Natural killer cell (primary cell): ENCODE data around the gene SCART1. TPM values are rescaled to one million over a fixed set of nuclear protein-coding genes. Genes with fewer than 3 reads are reported as not detected.

Experiments
- ATAC-seq, 3 donors: fragments of 150-1000 bp in 2 of 3; fragments of 200-7000 bp in 1 of 3; cut with Tn5 transposase; 1 replicate in 1 of 3; 2 replicates in 2 of 3; pipeline ENCODE4 v1.10.0; 2021; ENCODE audit warnings: mild to moderate bottlenecking in 2 of 3, moderate library complexity in 2 of 3
- DNase-seq, 2 donors: peaks; one replicate each; pipeline versions ENCODE4 v3.0.0 to v3.0.0-alpha.2; 2013 to 2021; ENCODE audit warnings: mixed read lengths in 1 of 2
- H3K27ac ChIP-seq: one replicate; pipeline ENCODE4 v1.5.1; 2013; ENCODE audit warnings: mild to moderate bottlenecking, low read length
- H3K27me3 ChIP-seq: one replicate; pipeline ENCODE4 v1.6.1; 2013; ENCODE audit warnings: low read length; ENCODE audit not compliant: control insufficient read depth, insufficient read depth
- H3K36me3 ChIP-seq: one replicate; pipeline ENCODE4 v1.6.1; 2013; ENCODE audit warnings: low read length; ENCODE audit not compliant: control insufficient read depth, insufficient read depth
- H3K4me1 ChIP-seq: one replicate; pipeline ENCODE4 v1.6.1; 2013; ENCODE audit warnings: low read length; ENCODE audit not compliant: control insufficient read depth, insufficient read depth
- H3K4me3 ChIP-seq: one replicate; pipeline ENCODE4 v1.5.1; 2013; ENCODE audit warnings: low read length
- H3K9me3 ChIP-seq: one replicate; pipeline ENCODE4 v1.6.1; 2013; ENCODE audit warnings: low read length; ENCODE audit not compliant: control insufficient read depth, insufficient read depth
- H3K27ac Mint-ChIP-seq, 2 donors: one replicate each; pipeline ENCODE4 v1.8.0; 2022; ENCODE audit warnings: mild to moderate bottlenecking in 2 of 2, mixed read lengths in 2 of 2, moderate library complexity in 1 of 2
- H3K27me3 Mint-ChIP-seq, 2 donors: one replicate each; pipeline ENCODE4 v1.8.0; 2022; ENCODE audit warnings: low read depth in 2 of 2, mixed read lengths in 2 of 2
- H3K36me3 Mint-ChIP-seq: one replicate; pipeline ENCODE4 v1.8.0; 2022; ENCODE audit warnings: mixed read lengths
- H3K4me1 Mint-ChIP-seq, 2 donors: one replicate each; pipeline ENCODE4 v1.8.0; 2022; ENCODE audit warnings: mixed read lengths in 2 of 2
- H3K4me3 Mint-ChIP-seq: one replicate; pipeline ENCODE4 v1.8.0; 2022; ENCODE audit warnings: mild to moderate bottlenecking, moderate library complexity, mixed read lengths
- H3K9me3 Mint-ChIP-seq, 2 donors: one replicate each; pipeline ENCODE4 v1.8.0; 2022; ENCODE audit warnings: mixed read lengths in 2 of 2
- CTCF ChIP-seq: fragments of 200-600 bp; IDR thresholded peaks from one replicate; pipeline ENCODE4 v1.8.0; 2022; ENCODE audit warnings: antibody characterized with exemption
- WGBS: methylation state at CpG from one replicate; pipeline ENCODE4 v1.1.7; 2013; ENCODE audit warnings: missing lambda C conversion rate; ENCODE audit not compliant: insufficient coverage; 5-methylcytosine and 5-hydroxymethylcytosine counted together
- intact Hi-C: fragments of 100-400 bp; cut with micrococcal nuclease; formaldehyde crosslinking; loops from one replicate; pipeline ENCODE4 v1.14.2; 2022
- total RNA-seq, 4 donors: library from RNA; stranded (reverse); fragments of 120-200 nt in 1 of 4; gene quantifications; one replicate each; pipeline versions ENCODE4 v1.2.3 to v1.2.4, GENCODE V29; 2013 to 2022

The SCART1 gene
- total RNA-seq, 3 donors from 2014 or later (not counting 1 experiment from before 2014, with no cell fraction given), result 8.6 to 13.8 (median 9.9) TPM

- intact Hi-C loops, result no loop called here
- ATAC-seq, result no peak
- WGBS, result 43% methylated on average over 1 of the region's 4 CpGs
Observed at GRCh38 chr10:133509700-133510099, 56.0 kb downstream of the SCART1 start.

GRCh38 chr10:133511408-133511807 lies 57.7 kb downstream of the SCART1 start:
- Mint-ChIP-seq H3K36me3 (peaks cover 11% of the 10 kb centered on the region), H3K27me3 (peaks cover 27 to 57% of the 10 kb centered on the region in 2 donors), H3K4me1 (no peaks in the 10 kb centered on the region), H3K4me3 (no peak overlapping the region), H3K9me3 (peaks cover 2 to 8% of the 10 kb centered on the region in 2 donors), H3K27ac (no peak overlapping the region)
- no peak overlapping the region for H3K4me3 ChIP-seq
- WGBS, result 74% methylated on average over 3 of the region's 4 CpGs
- H3K36me3 ChIP-seq, result no peaks in the 10 kb centered on the region
- intact Hi-C loops, result no loop called here
- no peaks in the 10 kb centered on the region for H3K4me1 ChIP-seq
- no peaks in the 10 kb centered on the region for H3K9me3 ChIP-seq
- H3K27me3 ChIP-seq, result peaks cover 3% of the 10 kb centered on the region
- no peak for TF ChIP-seq CTCF
- no peak overlapping the region for H3K27ac ChIP-seq
- ATAC-seq (no peak), DNase-seq (no peak)

More at GRCh38 chr10:133509700-133510099, 56.0 kb downstream of the SCART1 start:
- H3K27ac ChIP-seq, result no peak overlapping the region
- no peak overlapping the region for H3K4me3 ChIP-seq
- H3K27me3 ChIP-seq, result peaks cover 3% of the 10 kb centered on the region
- H3K36me3 ChIP-seq, result no peaks in the 10 kb centered on the region
- H3K27ac Mint-ChIP-seq, result no peak overlapping the region
- H3K4me1 Mint-ChIP-seq, result no peaks in the 10 kb centered on the region
- no peak for DNase-seq
- H3K4me1 ChIP-seq, result no peaks in the 10 kb centered on the region
- H3K9me3 Mint-ChIP-seq, result peaks cover 2 to 8% of the 10 kb centered on the region in 2 donors
- no peak for TF ChIP-seq CTCF
- H3K27me3 Mint-ChIP-seq, result peaks cover 27 to 57% of the 10 kb centered on the region in 2 donors
- peaks cover 11% of the 10 kb centered on the region for H3K36me3 Mint-ChIP-seq
- H3K9me3 ChIP-seq, result no peaks in the 10 kb centered on the region
- no peak overlapping the region for H3K4me3 Mint-ChIP-seq

GRCh38 chr10:133511907-133512528 lies 58.3 kb downstream of the SCART1 start:
- H3K9me3 ChIP-seq, result no peaks in the 10 kb centered on the region
- no peak overlapping the region for H3K27ac Mint-ChIP-seq
- H3K36me3 ChIP-seq, result no peaks in the 10 kb centered on the region
- no peak overlapping the region for H3K27ac ChIP-seq
- peaks cover 3% of the 10 kb centered on the region for H3K27me3 ChIP-seq
- intact Hi-C loops, result no loop called here
- no peaks in the 10 kb centered on the region for H3K4me1 Mint-ChIP-seq
- peaks cover 29 to 57% of the 10 kb centered on the region in 2 donors for H3K27me3 Mint-ChIP-seq
- DNase-seq (no peak), ATAC-seq (no peak)
- 75% methylated on average over 1 of the region's 4 CpGs for WGBS
- no peaks in the 10 kb centered on the region for H3K4me1 ChIP-seq
- no peak for TF ChIP-seq CTCF
- peaks cover 11% of the 10 kb centered on the region for H3K36me3 Mint-ChIP-seq
- no peak overlapping the region for H3K4me3 Mint-ChIP-seq
- no peak overlapping the region for H3K4me3 ChIP-seq
- peaks cover 2 to 8% of the 10 kb centered on the region in 2 donors for H3K9me3 Mint-ChIP-seq

- Mint-ChIP-seq H3K27ac (no peak overlapping the region), H3K9me3 (no peaks in the 10 kb centered on the region), H3K4me3 (no peak overlapping the region), H3K36me3 (no peaks in the 10 kb centered on the region), H3K27me3 (peaks cover 21 to 44% of the 10 kb centered on the region in 2 donors), H3K4me1 (peaks cover 8 to 11% of the 10 kb centered on the region in 2 donors)
- TF ChIP-seq CTCF, result no peak
- ATAC-seq, result no peak
- Histone ChIP-seq H3K9me3 (no peaks in the 10 kb centered on the region), H3K27ac (no peak overlapping the region), H3K36me3 (no peaks in the 10 kb centered on the region), H3K4me1 (peaks cover 7% of the 10 kb centered on the region), H3K27me3 (peaks cover 3% of the 10 kb centered on the region), H3K4me3 (no peak overlapping the region)
- intact Hi-C loops, result no loop called here
- DNase-seq, result no peak
- WGBS, result no CpG with 5 or more reads among the region's 4 CpGs
Observed at GRCh38 chr10:133515471-133515870, 61.7 kb downstream of the SCART1 start.
